ENCODE measurements around the gene KAT6B. TPM values are rescaled to one million over a fixed set of nuclear protein-coding genes. Genes with fewer than 3 reads are reported as not detected.

The KAT6B gene
- total RNA-seq, 2 donors from 2014 or later = 25.3 to 39.1 TPM

DNA sequence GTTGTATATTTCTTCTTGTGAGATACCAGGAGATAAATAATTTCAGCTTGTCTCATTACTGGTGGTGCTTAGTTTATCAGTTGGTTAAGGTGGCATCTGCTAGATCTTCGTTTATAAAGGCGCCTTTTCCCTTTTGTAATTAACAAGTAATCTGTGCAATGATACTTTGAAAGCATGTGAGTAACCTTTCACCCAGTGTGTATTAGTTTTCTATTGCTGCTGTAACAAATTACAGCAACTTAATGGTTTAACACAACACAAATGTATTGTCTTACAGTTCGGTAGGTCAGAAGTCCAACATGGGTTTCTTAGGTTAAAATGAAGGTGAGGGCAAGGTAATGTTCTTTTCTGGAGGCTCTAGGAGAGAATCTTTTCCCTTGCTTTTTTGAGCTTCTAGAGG is 30.5 kb downstream of the KAT6B start:
- H3K27ac Mint-ChIP-seq = no peak overlapping the region
- H3K27me3 ChIP-seq (ENCODE audit: control insufficient read depth, insufficient read depth, low read length, poor library complexity, severe bottlenecking) = no peaks in the 10 kb centered on the region
- no peak overlapping the region for H3K4me3 ChIP-seq (ENCODE audit: low read length)
- H3K9me3 Mint-ChIP-seq = peaks cover 9% of the 10 kb centered on the region
- no peaks in the 10 kb centered on the region for H3K9me3 ChIP-seq (ENCODE audit: control insufficient read depth, low read length)
- H3K4me3 Mint-ChIP-seq = no peak overlapping the region
- no peak overlapping the region for H3K9ac ChIP-seq (ENCODE audit: extremely low read depth, low read length, poor library complexity, severe bottlenecking)
- 92 to 95% methylated on average over 2 to 3 of the region's 3 CpGs for WGBS, 2 experiments (ENCODE audit: insufficient coverage in 1 of 2, insufficient read length in 1 of 2)
- H3K27ac ChIP-seq (ENCODE audit: low read depth, low read length) = no peak overlapping the region
- no peak for DNase-seq
- TF ChIP-seq, protein P1, sequence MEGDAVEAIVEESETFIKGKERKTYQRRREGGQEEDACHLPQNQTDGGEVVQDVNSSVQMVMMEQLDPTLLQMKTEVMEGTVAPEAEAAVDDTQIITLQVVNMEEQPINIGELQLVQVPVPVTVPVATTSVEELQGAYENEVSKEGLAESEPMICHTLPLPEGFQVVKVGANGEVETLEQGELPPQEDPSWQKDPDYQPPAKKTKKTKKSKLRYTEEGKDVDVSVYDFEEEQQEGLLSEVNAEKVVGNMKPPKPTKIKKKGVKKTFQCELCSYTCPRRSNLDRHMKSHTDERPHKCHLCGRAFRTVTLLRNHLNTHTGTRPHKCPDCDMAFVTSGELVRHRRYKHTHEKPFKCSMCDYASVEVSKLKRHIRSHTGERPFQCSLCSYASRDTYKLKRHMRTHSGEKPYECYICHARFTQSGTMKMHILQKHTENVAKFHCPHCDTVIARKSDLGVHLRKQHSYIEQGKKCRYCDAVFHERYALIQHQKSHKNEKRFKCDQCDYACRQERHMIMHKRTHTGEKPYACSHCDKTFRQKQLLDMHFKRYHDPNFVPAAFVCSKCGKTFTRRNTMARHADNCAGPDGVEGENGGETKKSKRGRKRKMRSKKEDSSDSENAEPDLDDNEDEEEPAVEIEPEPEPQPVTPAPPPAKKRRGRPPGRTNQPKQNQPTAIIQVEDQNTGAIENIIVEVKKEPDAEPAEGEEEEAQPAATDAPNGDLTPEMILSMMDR (conservative IDR thresholded peaks at IDR 0.05) = no peak
- peaks cover 13% of the 10 kb centered on the region for H3K36me3 Mint-ChIP-seq (ENCODE audit: low read depth)
- H3K27me3 Mint-ChIP-seq (ENCODE audit: insufficient read depth) = no peaks in the 10 kb centered on the region
- H3K4me1 Mint-ChIP-seq = peaks cover 18% of the 10 kb centered on the region
- H3K4me1 ChIP-seq (ENCODE audit: control insufficient read depth, insufficient read depth, low read length) = no peaks in the 10 kb centered on the region
- H3K36me3 ChIP-seq (ENCODE audit: control insufficient read depth, insufficient read depth, low read length) = no peaks in the 10 kb centered on the region

DNA sequence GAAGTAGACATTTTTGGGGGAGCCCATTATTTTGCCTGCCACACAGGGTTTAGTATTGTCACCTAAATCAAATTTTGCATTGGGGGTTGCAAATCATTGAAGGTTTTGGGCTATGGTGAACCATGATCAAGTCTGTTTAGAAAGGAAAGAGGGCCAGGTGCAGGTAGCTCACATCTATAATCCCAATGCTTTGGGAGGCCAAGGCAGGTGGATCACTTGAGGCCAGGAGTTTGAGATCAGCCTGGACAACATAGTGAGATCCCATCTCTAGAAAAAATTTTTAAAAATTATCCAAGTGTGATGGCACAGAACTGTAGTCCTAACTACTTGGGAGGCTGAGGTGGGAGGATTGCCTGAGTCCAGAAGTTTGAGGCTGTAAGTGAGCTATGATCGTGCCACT is 31.2 kb downstream of the KAT6B start:
- Histone ChIP-seq H3K4me3 (ENCODE audit: low read length) (no peak overlapping the region), H3K9me3 (ENCODE audit: control insufficient read depth, low read length) (no peaks in the 10 kb centered on the region), H3K27me3 (ENCODE audit: control insufficient read depth, insufficient read depth, low read length, poor library complexity, severe bottlenecking) (no peaks in the 10 kb centered on the region), H3K27ac (ENCODE audit: low read depth, low read length) (no peak overlapping the region), H3K9ac (ENCODE audit: extremely low read depth, low read length, poor library complexity, severe bottlenecking) (no peak overlapping the region), H3K4me1 (ENCODE audit: control insufficient read depth, insufficient read depth, low read length) (no peaks in the 10 kb centered on the region), H3K36me3 (ENCODE audit: control insufficient read depth, insufficient read depth, low read length) (no peaks in the 10 kb centered on the region)
- Mint-ChIP-seq H3K27me3 (ENCODE audit: insufficient read depth) (no peaks in the 10 kb centered on the region), H3K4me1 (peaks cover 17% of the 10 kb centered on the region), H3K9me3 (peaks cover 9% of the 10 kb centered on the region), H3K4me3 (no peak overlapping the region), H3K36me3 (ENCODE audit: low read depth) (peaks cover 13% of the 10 kb centered on the region), H3K27ac (no peak overlapping the region)
- 100% methylated on average over 1 of the region's 1 CpG; no CpG with 5 or more reads in 1 of the 2 experiments for WGBS, 2 experiments (ENCODE audit: insufficient coverage in 1 of 2, insufficient read length in 1 of 2)
- TF ChIP-seq, protein P1 (conservative IDR thresholded peaks at IDR 0.05) = no peak
- no peak for DNase-seq

DNA sequence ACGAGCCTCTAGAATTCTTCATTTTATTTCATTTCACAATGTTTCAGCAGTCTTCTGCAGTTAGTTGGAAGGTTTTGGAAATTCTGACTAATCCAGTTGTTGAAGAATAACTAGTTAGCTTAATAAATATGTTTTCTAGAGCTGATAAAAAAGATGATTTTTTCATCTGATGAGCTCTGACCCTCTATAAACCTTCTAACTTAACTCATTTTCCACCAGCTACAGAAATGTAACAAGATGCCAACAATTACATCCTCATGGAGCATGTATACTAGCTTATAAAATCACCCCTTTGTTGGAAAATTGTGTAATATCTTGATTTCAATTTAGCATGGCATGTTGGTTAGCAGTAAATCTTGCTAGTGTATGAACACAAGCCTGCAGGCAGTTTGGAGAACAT is 33.1 kb downstream of the KAT6B start:
- 100% methylated on average over 1 of the region's 1 CpG; no CpG with 5 or more reads in 1 of the 2 experiments for WGBS, 2 experiments (ENCODE audit: insufficient coverage in 1 of 2, insufficient read length in 1 of 2)
- H3K27ac Mint-ChIP-seq = no peak overlapping the region
- no peak overlapping the region for H3K27ac ChIP-seq (ENCODE audit: low read depth, low read length)
- H3K36me3 Mint-ChIP-seq (ENCODE audit: low read depth) = peaks cover 13% of the 10 kb centered on the region
- H3K27me3 Mint-ChIP-seq (ENCODE audit: insufficient read depth) = no peaks in the 10 kb centered on the region
- no peak overlapping the region for H3K4me3 Mint-ChIP-seq
- no peaks in the 10 kb centered on the region for H3K9me3 ChIP-seq (ENCODE audit: control insufficient read depth, low read length)
- no peak for DNase-seq
- peaks cover 21% of the 10 kb centered on the region for H3K4me1 Mint-ChIP-seq
- H3K4me1 ChIP-seq (ENCODE audit: control insufficient read depth, insufficient read depth, low read length) = no peaks in the 10 kb centered on the region
- no peak overlapping the region for H3K9ac ChIP-seq (ENCODE audit: extremely low read depth, low read length, poor library complexity, severe bottlenecking)
- peaks cover 9% of the 10 kb centered on the region for H3K9me3 Mint-ChIP-seq
- TF ChIP-seq, protein P1 (conservative IDR thresholded peaks at IDR 0.05) = no peak
- no peak overlapping the region for H3K4me3 ChIP-seq (ENCODE audit: low read length)
- H3K27me3 ChIP-seq (ENCODE audit: control insufficient read depth, insufficient read depth, low read length, poor library complexity, severe bottlenecking) = no peaks in the 10 kb centered on the region
- H3K36me3 ChIP-seq (ENCODE audit: control insufficient read depth, insufficient read depth, low read length) = no peaks in the 10 kb centered on the region

All from endodermal cell (in vitro differentiated cells).